ENCODE data around the gene PTK6. TPM values are rescaled to one million over a fixed set of nuclear protein-coding genes. Genes with fewer than 3 reads are reported as not detected.

The PTK6 gene
- total and polyA plus RNA-seq, 4 donors: 0.10 to 4.6 (median 0.25) TPM

DNA sequence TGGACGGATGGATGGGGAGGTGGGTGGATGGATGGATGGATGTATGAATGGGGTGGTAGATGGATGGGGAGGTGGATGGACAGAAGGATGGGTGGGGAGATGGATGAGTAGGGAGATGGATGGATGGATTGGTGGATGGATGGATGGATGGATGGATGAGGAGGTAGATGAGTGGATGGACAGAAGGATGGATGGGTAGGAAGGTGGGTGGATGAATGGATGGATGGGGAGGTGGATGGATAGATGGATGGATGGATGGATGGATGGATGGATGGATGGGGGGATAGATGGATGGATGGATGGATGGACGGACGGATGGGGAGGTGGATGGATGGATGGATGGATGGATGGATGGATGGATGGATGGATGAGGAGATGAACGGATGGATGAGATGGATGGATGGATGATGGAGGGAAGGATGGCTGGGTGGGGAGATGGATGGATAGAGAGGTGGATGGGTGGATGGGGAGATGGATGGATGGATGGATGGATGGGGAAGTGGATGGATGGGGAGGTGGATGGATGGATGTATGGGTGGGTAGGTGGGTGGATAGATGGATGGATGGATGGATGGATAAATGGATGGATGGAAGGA lies 45.4 kb downstream of the PTK6 start:
- H3K36me3 ChIP-seq (ENCODE audit: control insufficient read depth in 1 of 2, insufficient read depth in 2 of 2, low read length in 1 of 2): no peaks in the 10 kb centered on the region
- intact Hi-C loops (cut with DNase I): no loop called here
- H3K4me1 ChIP-seq (ENCODE audit: control insufficient read depth in 1 of 2, insufficient read depth in 2 of 2, low read length in 2 of 2): no peaks in the 10 kb centered on the region
- 58 to 71% methylated on average over 4 of the region's 4 CpGs for WGBS, 2 donors
- ATAC-seq (ENCODE audit: low FRiP score): no peak
- H3K27me3 ChIP-seq (ENCODE audit: control insufficient read depth in 1 of 2, insufficient read depth in 2 of 2, low read length in 1 of 2): no peaks in the 10 kb centered on the region
- H3K4me3 ChIP-seq (ENCODE audit: low read length in 2 of 2): no peak overlapping the region
- no peaks in the 10 kb centered on the region for H3K9me3 ChIP-seq (ENCODE audit: control insufficient read depth, low read length)
- H3K27ac ChIP-seq (ENCODE audit: low read depth in 1 of 2, low read length in 2 of 2): no peak overlapping the region
- DNase-seq: no peak

DNA sequence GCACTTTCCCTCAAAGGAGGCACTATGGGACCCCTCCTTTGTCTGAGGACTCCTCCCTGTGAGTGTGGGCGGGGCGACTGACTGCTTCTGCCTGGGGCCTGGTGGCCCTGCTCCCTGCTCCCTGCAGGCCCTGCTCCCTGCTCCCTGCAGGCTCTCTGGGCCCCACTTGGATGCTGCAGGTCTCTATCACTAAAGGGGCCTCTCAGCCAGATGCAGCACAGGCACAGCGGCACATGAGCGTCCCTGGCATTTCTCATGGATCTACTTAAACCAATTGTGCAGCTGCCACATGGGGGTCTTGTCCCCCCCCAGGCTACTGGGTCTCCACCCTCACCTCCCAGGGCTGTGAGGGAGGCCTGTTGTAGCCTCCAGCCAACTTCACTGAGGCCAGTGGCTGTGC lies 46.1 kb downstream of the PTK6 start:
- ATAC-seq (ENCODE audit: low FRiP score) (no peak), DNase-seq (no peak)
- Histone ChIP-seq H3K27me3 (ENCODE audit: control insufficient read depth in 1 of 2, insufficient read depth in 2 of 2, low read length in 1 of 2) (no peaks in the 10 kb centered on the region), H3K27ac (ENCODE audit: low read depth in 1 of 2, low read length in 2 of 2) (no peak overlapping the region), H3K4me1 (ENCODE audit: control insufficient read depth in 1 of 2, insufficient read depth in 2 of 2, low read length in 2 of 2) (no peaks in the 10 kb centered on the region), H3K4me3 (ENCODE audit: low read length in 2 of 2) (no peak overlapping the region), H3K9me3 (ENCODE audit: control insufficient read depth, low read length) (peaks cover 4% of the 10 kb centered on the region), H3K36me3 (ENCODE audit: control insufficient read depth in 1 of 2, insufficient read depth in 2 of 2, low read length in 1 of 2) (no peaks in the 10 kb centered on the region)
- intact Hi-C loops (cut with DNase I): no loop called here
- WGBS, 2 donors: 80 to 85% methylated on average over 4 of the region's 4 CpGs

DNA sequence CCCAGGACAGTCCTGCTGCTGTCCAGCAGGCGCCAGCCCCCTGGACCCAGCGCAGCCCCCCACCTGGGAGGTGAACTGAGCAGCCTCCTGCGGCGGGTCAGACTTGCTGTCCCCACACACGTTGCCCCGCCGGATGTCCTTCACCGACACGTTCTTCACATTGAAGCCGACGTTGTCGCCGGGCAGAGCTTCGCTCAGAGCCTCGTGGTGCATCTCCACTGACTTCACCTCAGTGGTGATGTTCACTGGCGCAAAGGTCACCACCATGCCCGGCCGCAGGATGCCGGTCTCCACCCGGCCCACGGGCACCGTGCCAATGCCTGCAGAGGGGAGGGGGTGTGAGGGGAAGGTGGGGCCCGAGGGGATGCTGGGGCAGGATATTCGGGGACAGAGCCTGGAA lies 46.8 kb downstream of the PTK6 start:
- no peaks in the 10 kb centered on the region for H3K36me3 ChIP-seq (ENCODE audit: control insufficient read depth in 1 of 2, insufficient read depth in 2 of 2, low read length in 1 of 2)
- ATAC-seq (ENCODE audit: low FRiP score) (no peak), DNase-seq (peak in 1 of 2 donors; percentile 45)
- intact Hi-C loops (cut with DNase I): no loop called here
- 78 to 80% methylated on average over 24 of the region's 24 CpGs for WGBS, 2 donors
- no peaks in the 10 kb centered on the region for H3K27me3 ChIP-seq (ENCODE audit: control insufficient read depth in 1 of 2, insufficient read depth in 2 of 2, low read length in 1 of 2)
- no peaks in the 10 kb centered on the region for H3K4me1 ChIP-seq (ENCODE audit: control insufficient read depth in 1 of 2, insufficient read depth in 2 of 2, low read length in 2 of 2)
- H3K9me3 ChIP-seq (ENCODE audit: control insufficient read depth, low read length): peaks cover 7% of the 10 kb centered on the region
- H3K27ac ChIP-seq (ENCODE audit: low read depth in 1 of 2, low read length in 2 of 2): no peak overlapping the region
- H3K4me3 ChIP-seq (ENCODE audit: low read length in 2 of 2): no peak overlapping the region

DNA sequence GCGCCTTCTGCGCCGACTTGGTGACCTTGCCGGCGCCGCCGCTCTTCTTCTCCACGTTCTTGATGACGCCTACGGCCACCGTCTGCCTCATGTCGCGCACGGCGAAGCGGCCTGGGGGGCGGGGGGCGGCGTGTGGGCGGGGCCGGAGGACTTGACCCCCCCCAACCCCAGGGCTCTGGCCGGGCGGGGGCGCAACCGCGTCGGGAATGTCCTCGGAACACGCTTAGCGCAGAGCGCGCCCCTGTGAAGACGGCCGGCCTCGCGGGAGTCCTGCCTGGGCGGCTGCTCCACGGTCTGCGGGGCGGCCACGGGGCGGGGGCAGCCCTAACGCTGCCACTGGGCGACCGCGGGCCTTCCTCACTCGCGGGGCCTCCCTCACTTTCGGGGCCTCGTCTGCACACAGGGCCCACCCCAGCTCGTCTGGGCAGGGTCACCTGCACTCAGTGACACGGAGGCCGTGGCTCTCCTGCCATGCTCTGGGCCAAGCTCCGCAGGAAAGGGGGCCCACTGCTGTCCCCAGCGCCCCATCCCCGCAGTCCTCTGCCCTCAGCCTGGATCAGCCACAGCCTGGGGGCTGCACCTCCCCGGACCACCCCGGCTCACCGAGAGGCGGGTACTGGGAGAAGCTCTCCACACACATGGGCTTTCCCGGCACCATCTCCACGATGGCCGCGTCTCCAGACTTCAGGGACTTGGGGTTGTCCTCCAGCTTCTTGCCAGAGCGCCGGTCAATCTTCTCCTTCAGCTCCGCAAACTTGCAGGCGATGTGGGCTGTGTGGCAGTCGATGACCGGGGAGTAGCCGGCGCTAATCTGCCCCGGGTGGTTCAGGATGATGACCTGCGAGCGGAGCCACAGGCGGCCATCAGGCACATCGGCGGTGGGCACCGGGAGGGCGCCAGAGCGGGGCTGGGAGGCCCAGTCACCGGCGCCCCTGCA lies 48.6 kb downstream of the PTK6 start:
- Histone ChIP-seq H3K36me3 (ENCODE audit: control insufficient read depth in 1 of 2, insufficient read depth in 2 of 2, low read length in 1 of 2) (no peaks in the 10 kb centered on the region), H3K27me3 (ENCODE audit: control insufficient read depth in 1 of 2, insufficient read depth in 2 of 2, low read length in 1 of 2) (no peaks in the 10 kb centered on the region), H3K4me1 (ENCODE audit: control insufficient read depth in 1 of 2, insufficient read depth in 2 of 2, low read length in 2 of 2) (no peaks in the 10 kb centered on the region), H3K4me3 (ENCODE audit: low read length in 2 of 2) (no peak overlapping the region), H3K27ac (ENCODE audit: low read depth in 1 of 2, low read length in 2 of 2) (no peak overlapping the region), H3K9me3 (ENCODE audit: control insufficient read depth, low read length) (peaks cover 7% of the 10 kb centered on the region)
- no peak for DNase-seq
- 12 to 14% methylated on average over 62 to 83 of the region's 83 CpGs for WGBS, 2 donors
- no peak for ATAC-seq (ENCODE audit: low FRiP score)
- intact Hi-C loops (cut with DNase I): no loop called here

DNA sequence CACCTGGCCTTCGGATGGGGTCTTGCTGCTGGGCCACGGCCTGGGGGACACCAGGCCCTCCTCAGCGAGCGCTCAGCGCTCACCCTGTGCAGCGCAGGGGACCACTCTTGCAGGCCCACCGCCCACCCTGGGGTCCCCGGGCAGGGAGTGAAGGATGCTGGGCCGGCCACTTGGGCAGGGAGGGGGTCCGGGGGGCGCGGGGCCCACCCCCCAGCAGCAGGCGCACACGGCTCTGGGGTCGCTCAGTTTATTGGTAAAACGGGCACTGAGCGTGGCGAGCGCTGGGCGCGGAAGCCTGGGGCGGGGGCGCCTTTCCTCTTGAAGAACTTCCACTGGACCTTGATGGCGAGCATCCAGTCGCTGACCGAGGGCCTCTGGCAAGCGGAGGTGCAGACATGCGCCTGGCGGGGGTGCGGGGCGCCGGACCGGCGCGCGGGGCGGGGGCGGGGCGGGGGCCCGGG lies 49.4 kb downstream of the PTK6 start:
- Histone ChIP-seq H3K27ac (ENCODE audit: low read depth in 1 of 2, low read length in 2 of 2) (no peak overlapping the region), H3K27me3 (ENCODE audit: control insufficient read depth in 1 of 2, insufficient read depth in 2 of 2, low read length in 1 of 2) (no peaks in the 10 kb centered on the region), H3K4me1 (ENCODE audit: control insufficient read depth in 1 of 2, insufficient read depth in 2 of 2, low read length in 2 of 2) (no peaks in the 10 kb centered on the region), H3K4me3 (ENCODE audit: low read length in 2 of 2) (no peak overlapping the region), H3K9me3 (ENCODE audit: control insufficient read depth, low read length) (peaks cover 7% of the 10 kb centered on the region), H3K36me3 (ENCODE audit: control insufficient read depth in 1 of 2, insufficient read depth in 2 of 2, low read length in 1 of 2) (no peaks in the 10 kb centered on the region)
- intact Hi-C loops (cut with DNase I): no loop called here
- ATAC-seq (ENCODE audit: low FRiP score) (no peak), DNase-seq (no peak)
- 10 to 13% methylated on average over 20 to 39 of the region's 40 CpGs for WGBS, 2 donors

DNA sequence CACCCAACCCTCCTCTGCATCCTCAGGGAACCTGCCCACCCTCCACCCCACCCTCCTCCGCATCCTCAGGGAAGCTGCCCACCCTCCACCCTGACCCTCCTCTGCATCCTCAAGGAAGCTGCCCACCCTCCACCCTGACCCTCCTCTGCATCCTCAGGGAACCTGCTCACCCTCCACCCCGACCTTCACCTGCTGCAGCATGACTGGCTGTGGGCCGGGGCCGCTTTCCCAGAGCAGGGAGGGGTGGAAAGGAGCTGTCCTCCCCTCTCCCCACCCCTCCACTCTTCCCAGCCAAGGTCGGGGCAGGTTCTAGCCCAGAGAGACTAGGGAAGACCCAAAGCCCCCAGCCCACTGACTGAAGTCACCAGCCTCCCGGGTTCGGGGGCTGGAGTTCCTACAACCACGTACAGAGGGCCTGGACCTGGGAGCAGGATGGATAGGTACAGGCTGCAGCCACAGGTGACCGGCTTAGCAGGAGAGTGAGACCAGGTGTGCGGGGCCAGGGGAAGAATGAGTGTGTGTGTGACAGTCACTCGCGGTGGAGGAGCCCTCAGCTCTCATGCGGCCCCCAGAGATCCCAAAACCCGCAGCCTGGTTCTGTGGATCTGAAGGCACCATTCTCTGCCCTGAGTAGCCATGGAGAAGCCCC lies 49.9 kb downstream of the PTK6 start:
- no peaks in the 10 kb centered on the region for H3K27me3 ChIP-seq (ENCODE audit: control insufficient read depth in 1 of 2, insufficient read depth in 2 of 2, low read length in 1 of 2)
- intact Hi-C loops (cut with DNase I): no loop called here
- ATAC-seq (ENCODE audit: low FRiP score): no peak

DNA sequence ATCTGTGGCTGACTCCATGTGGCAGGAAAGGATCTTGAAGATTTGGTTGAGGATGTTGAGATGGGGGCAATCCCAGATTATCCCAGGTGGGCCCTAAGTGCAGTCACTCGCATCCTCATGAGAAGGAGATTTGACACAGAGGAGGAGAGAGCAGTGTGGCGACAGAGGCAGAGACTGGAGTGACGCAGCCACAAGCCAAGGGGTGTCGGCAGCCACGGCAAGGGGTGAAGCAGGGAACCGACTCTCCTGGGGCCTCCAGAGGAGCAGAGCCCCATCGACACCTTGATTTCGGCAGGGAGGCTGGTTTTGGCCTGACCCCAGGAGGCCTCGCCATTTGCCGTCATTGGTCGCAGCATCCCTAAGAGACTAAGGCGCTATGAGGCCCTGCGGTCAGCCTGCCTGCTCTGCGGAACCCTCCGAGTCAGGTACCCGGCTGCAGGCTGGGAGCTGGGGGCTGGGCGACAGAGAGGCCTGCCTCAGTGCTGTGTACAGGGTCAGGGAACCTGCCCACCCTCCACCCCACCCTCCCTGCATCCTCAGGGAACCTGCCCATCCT lies 50.8 kb downstream of the PTK6 start:
- H3K27ac ChIP-seq (ENCODE audit: low read depth in 1 of 2, low read length in 2 of 2): no peak overlapping the region
- peaks cover 7% of the 10 kb centered on the region for H3K9me3 ChIP-seq (ENCODE audit: control insufficient read depth, low read length)
- ATAC-seq (ENCODE audit: low FRiP score): no peak
- no peaks in the 10 kb centered on the region for H3K27me3 ChIP-seq (ENCODE audit: control insufficient read depth in 1 of 2, insufficient read depth in 2 of 2, low read length in 1 of 2)
- intact Hi-C loops (cut with DNase I): no loop called here
- no peak for DNase-seq
- H3K36me3 ChIP-seq (ENCODE audit: control insufficient read depth in 1 of 2, insufficient read depth in 2 of 2, low read length in 1 of 2): no peaks in the 10 kb centered on the region
- WGBS, 2 donors: 91 to 96% methylated on average over 17 of the region's 17 CpGs
- no peaks in the 10 kb centered on the region for H3K4me1 ChIP-seq (ENCODE audit: control insufficient read depth in 1 of 2, insufficient read depth in 2 of 2, low read length in 2 of 2)
- H3K4me3 ChIP-seq (ENCODE audit: low read length in 2 of 2): no peak overlapping the region

More for the DNA sequence above, 49.9 kb downstream of the PTK6 start:
- Histone ChIP-seq H3K27ac (ENCODE audit: low read depth in 1 of 2, low read length in 2 of 2) (no peak overlapping the region), H3K9me3 (ENCODE audit: control insufficient read depth, low read length) (peaks cover 7% of the 10 kb centered on the region), H3K4me1 (ENCODE audit: control insufficient read depth in 1 of 2, insufficient read depth in 2 of 2, low read length in 2 of 2) (no peaks in the 10 kb centered on the region), H3K36me3 (ENCODE audit: control insufficient read depth in 1 of 2, insufficient read depth in 2 of 2, low read length in 1 of 2) (no peaks in the 10 kb centered on the region), H3K4me3 (ENCODE audit: low read length in 2 of 2) (no peak overlapping the region)
- no peak for DNase-seq
- 51 to 55% methylated on average over 12 to 14 of the region's 14 CpGs for WGBS, 2 donors

DNA sequence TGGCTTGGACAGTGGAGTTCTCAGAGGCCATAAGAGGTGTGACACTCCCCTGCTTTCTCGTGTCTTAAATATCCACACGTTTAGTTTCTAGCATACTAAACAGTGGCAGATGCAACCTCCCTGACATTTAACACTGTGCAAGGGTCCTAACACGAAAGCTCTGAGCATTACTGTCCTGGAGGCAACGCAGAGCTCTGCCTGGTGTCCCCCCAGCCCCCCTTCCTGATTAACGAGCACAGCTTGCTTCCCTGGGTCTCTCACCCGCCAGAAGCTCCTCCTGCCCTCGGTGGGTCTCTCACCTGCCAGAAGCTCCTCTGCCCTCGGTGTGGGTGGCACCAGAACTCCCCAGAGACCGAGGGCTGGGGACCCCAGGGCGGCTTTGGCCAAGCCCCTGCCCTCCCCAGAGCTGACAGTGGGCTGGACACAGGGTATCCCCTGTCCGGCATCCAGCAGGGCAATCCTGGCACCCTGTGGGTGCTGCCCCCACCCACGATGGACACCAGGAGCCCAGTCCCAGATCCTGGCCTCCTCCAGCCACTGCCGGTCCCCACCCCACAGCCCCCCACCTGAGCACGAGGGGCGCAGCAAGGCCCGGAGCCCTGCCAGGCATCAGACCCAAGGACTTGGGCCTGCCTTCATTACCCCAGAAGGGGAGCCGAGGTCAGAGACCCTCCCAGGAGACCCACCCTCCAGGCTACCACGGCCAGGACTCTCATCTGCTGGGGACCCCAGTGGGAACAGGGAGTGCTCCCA lies 52.3 kb downstream of the PTK6 start:
- Histone ChIP-seq H3K9me3 (ENCODE audit: control insufficient read depth, low read length) (peaks cover 7% of the 10 kb centered on the region), H3K4me3 (ENCODE audit: low read length in 2 of 2) (no peak overlapping the region), H3K4me1 (ENCODE audit: control insufficient read depth in 1 of 2, insufficient read depth in 2 of 2, low read length in 2 of 2) (no peaks in the 10 kb centered on the region), H3K27me3 (ENCODE audit: control insufficient read depth in 1 of 2, insufficient read depth in 2 of 2, low read length in 1 of 2) (no peaks in the 10 kb centered on the region), H3K27ac (ENCODE audit: low read depth in 1 of 2, low read length in 2 of 2) (no peak overlapping the region), H3K36me3 (ENCODE audit: control insufficient read depth in 1 of 2, insufficient read depth in 2 of 2, low read length in 1 of 2) (no peaks in the 10 kb centered on the region)
- ATAC-seq (ENCODE audit: low FRiP score) (no peak), DNase-seq (no peak)
- 62% methylated on average over 18 of the region's 18 CpGs for WGBS, 2 donors
- intact Hi-C loops (cut with DNase I): no loop called here

All from aorta (tissue), 5 donors.